Progenitor cell of endocrine pancreas (in vitro differentiated cells): Measurements from ENCODE around the gene KCNQ1. TPM values are rescaled to one million over a fixed set of nuclear protein-coding genes. Genes with fewer than 3 reads are reported as not detected.

Source experiments
- DNase-seq: peaks from one replicate; pipeline ENCODE4 v3.0.0; 2021; ENCODE audit warnings: low spot score; ENCODE audit not compliant: unreplicated experiment
- H3K27ac Mint-ChIP-seq: 2 replicates; pipeline ENCODE4 v1.8.0; 2021; ENCODE audit warnings: mild to moderate bottlenecking, moderate library complexity, mixed read lengths
- H3K27me3 Mint-ChIP-seq: 2 replicates; pipeline ENCODE4 v1.8.0; 2021; ENCODE audit warnings: mixed read lengths
- H3K36me3 Mint-ChIP-seq: 2 replicates; pipeline ENCODE4 v1.8.0; 2022; ENCODE audit warnings: mixed read lengths; ENCODE audit not compliant: insufficient read depth
- H3K4me1 Mint-ChIP-seq: 2 replicates; pipeline ENCODE4 v1.8.0; 2021; ENCODE audit warnings: low read depth, mixed read lengths
- H3K4me3 Mint-ChIP-seq: 2 replicates; pipeline ENCODE4 v1.8.0; 2021; ENCODE audit warnings: low read depth, mild to moderate bottlenecking, moderate library complexity, mixed read lengths
- H3K9me3 Mint-ChIP-seq: 2 replicates; pipeline ENCODE4 v1.8.0; 2021; ENCODE audit warnings: low read depth, mixed read lengths
- total RNA-seq: library from RNA; stranded (reverse); gene quantifications from 2 replicates; pipeline ENCODE4 v1.2.1, GENCODE V29; 2021
- TF ChIP-seq, protein P1 (sequence below): fragments of 200-600 bp; sonication (generic); IDR thresholded peaks from one replicate; pipeline ENCODE4 v1.5.0; 2021; ENCODE audit warnings: antibody characterized with exemption, mild to moderate bottlenecking; ENCODE audit not compliant: unreplicated experiment

The KCNQ1 gene
- total RNA-seq, 1 donor from 2014 or later = 3.3 TPM

DNA sequence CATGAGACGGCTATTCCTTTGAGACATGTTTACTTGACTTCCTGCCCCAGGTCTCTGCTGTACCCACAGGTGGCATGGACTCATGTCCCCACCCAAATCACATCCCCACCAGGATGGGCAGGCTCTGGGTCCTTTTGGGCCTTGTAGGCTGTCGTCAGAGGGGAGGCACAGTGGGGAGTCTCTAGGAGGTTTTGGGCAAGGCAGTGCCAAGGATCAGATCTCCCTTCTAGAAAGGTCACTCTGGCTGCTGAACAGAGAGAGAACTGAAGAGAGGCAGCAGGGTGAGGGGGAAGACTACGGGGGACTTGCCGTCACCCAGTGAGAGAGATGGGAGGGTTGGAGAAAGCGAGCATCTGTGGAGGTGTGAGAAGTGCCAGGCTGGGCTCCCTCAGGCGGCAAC lies 259.5 kb downstream of the KCNQ1 start:
- TF ChIP-seq, protein P1, sequence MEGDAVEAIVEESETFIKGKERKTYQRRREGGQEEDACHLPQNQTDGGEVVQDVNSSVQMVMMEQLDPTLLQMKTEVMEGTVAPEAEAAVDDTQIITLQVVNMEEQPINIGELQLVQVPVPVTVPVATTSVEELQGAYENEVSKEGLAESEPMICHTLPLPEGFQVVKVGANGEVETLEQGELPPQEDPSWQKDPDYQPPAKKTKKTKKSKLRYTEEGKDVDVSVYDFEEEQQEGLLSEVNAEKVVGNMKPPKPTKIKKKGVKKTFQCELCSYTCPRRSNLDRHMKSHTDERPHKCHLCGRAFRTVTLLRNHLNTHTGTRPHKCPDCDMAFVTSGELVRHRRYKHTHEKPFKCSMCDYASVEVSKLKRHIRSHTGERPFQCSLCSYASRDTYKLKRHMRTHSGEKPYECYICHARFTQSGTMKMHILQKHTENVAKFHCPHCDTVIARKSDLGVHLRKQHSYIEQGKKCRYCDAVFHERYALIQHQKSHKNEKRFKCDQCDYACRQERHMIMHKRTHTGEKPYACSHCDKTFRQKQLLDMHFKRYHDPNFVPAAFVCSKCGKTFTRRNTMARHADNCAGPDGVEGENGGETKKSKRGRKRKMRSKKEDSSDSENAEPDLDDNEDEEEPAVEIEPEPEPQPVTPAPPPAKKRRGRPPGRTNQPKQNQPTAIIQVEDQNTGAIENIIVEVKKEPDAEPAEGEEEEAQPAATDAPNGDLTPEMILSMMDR = no peak
- H3K4me1 Mint-ChIP-seq = peaks cover 15% of the 10 kb centered on the region
- H3K4me3 Mint-ChIP-seq = no peak overlapping the region
- peak overlapping the region; percentile 64 for H3K27ac Mint-ChIP-seq
- no peaks in the 10 kb centered on the region for H3K9me3 Mint-ChIP-seq
- no peaks in the 10 kb centered on the region for H3K36me3 Mint-ChIP-seq
- DNase-seq = no peak
- H3K27me3 Mint-ChIP-seq = peaks cover 10% of the 10 kb centered on the region

DNA sequence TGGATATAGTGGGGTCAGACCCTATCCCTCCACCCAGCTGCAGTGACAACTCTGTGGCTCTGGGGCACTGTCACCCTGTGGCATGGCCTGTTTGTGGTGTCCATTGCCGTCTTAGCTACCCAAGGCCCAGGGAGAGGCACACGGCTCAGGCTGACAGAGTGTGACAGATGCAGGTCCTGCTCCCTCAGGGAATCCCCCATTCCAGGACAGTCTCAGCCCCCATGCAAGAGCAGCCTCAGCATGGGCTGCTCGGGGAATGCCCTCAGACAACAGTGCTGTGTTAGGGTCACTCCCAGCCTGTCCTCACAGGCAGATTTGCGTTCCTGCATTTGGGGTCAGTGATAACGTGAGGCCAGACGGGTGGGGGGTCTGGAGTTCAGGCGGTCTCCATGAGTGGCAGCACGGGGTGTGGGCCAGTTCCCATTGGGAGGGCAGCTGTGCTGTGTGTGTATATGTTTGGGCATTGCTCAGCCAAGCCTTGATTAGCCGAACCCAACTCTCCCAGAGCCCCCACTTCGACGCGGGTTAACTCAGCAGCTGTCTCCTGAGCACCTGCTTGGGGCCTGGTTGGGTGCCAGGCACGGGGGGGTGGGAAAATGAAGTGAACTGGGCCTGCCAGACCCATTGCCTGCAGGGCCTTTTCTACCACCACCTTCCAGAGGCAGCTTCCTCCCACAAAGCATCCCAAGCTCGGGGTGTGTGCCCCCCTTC lies 260.2 kb downstream of the KCNQ1 start:
- Mint-ChIP-seq H3K36me3 (no peaks in the 10 kb centered on the region), H3K4me3 (no peak overlapping the region), H3K27me3 (peaks cover 13% of the 10 kb centered on the region), H3K9me3 (peaks cover 3% of the 10 kb centered on the region), H3K4me1 (peaks cover 15% of the 10 kb centered on the region), H3K27ac (no peak overlapping the region)
- DNase-seq = no peak
- TF ChIP-seq, protein P1 = no peak

DNA sequence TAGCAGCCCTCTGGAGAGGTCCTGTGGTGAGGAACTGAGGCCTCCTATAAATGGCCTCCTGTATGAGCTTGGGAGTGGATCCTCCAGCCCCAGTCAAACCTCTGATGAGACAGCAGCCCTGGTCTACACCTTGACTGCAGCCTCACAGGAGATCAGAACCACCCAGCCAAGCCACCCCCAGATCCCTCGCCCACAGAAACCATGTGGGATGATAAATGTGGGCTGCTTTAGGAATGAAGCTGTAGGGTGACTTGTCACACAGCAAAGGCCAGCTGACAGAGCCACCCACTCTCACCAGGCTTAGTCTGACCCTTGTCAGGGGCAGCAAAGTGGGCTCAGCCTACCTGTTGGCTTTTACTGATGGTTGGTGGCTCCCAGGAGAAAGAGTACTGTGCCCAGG lies 261.5 kb downstream of the KCNQ1 start:
- Mint-ChIP-seq H3K27ac (no peak overlapping the region), H3K27me3 (peaks cover 13% of the 10 kb centered on the region), H3K4me3 (no peak overlapping the region), H3K4me1 (peaks cover 10% of the 10 kb centered on the region), H3K36me3 (no peaks in the 10 kb centered on the region), H3K9me3 (peaks cover 12% of the 10 kb centered on the region)
- TF ChIP-seq, protein P1 = no peak
- DNase-seq = no peak

DNA sequence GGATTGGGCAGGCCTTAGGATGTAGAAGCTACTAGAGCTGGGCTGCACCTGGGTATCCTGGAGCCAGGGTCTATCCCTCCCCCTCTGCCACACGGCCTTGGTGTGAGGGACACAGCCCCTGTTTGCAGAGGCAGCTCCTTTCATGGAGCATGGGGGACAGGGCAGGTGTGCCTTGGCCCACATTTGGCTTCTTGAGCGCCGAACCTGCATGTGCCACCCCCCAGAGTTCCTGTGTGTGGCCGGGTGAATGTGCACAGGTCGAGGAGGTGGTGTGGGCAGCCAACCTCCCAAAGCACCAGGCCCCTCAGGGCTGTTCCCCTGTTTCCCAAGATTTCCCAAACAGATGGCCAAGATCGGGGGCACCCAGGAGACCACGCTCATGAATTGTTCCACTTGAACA lies 262.9 kb downstream of the KCNQ1 start:
- DNase-seq = no peak
- Mint-ChIP-seq H3K4me1 (peaks cover 9% of the 10 kb centered on the region), H3K27me3 (peaks cover 13% of the 10 kb centered on the region), H3K4me3 (no peak overlapping the region), H3K27ac (no peak overlapping the region), H3K36me3 (no peaks in the 10 kb centered on the region), H3K9me3 (peaks cover 12% of the 10 kb centered on the region)
- TF ChIP-seq, protein P1 = no peak

DNA sequence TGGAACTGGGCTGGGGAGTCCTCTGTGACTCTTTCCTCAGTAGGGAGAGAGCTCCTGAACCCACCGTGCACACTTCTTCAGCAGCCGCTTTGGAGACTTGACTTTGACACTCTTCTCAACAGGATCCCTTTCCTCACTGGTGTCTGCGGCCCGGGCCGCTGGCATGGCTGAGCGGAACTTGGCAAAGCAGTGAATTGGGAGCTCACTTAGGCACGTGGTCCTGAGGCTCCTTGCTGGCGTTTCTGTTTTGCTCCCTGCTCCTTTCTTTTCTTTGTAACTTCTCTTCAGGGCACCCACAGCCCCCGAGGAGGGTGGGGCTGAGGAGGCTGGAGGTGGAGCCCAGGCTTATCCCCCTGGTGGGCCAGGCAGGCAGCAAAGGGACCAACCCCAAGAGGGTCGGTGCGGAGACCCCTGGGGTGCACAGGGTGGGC lies 263.4 kb downstream of the KCNQ1 start:
- no peak for DNase-seq
- Mint-ChIP-seq H3K4me3 (no peak overlapping the region), H3K27ac (no peak overlapping the region), H3K9me3 (peaks cover 12% of the 10 kb centered on the region), H3K4me1 (peaks cover 6% of the 10 kb centered on the region), H3K36me3 (no peaks in the 10 kb centered on the region), H3K27me3 (peaks cover 13% of the 10 kb centered on the region)
- TF ChIP-seq, protein P1 = no peak
